Esophagus squamous epithelium (tissue), 5 donors: ENCODE results near the gene PIGV. TPM values are rescaled to one million over a fixed set of nuclear protein-coding genes. Genes with fewer than 3 reads are reported as not detected.

ENCODE experiments used
- DNase-seq: peaks from one replicate; lab custom pipeline; 2025; lab: John Stamatoyannopoulos, UW
- H3K27ac ChIP-seq, 4 donors: fragments of 200-600 bp; sonication (generic); one replicate each; pipeline ENCODE4 v1.5.1; 2016 to 2019; ENCODE audit warnings: mild to moderate bottlenecking in 1 of 4
- H3K27me3 ChIP-seq, 4 donors: fragments of 200-600 bp; sonication (generic); 1 replicate in 3 of 4; 2 replicates in 1 of 4; pipeline versions ENCODE4 v1.5.1 to v1.6.0; 2017 to 2021; ENCODE audit warnings: antibody characterized with exemption in 1 of 4
- H3K36me3 ChIP-seq, 3 donors: fragments of 200-600 bp; sonication (generic); one replicate each; pipeline ENCODE4 v1.5.1; 2016 to 2019
- H3K4me1 ChIP-seq, 3 donors: fragments of 200-600 bp; sonication (generic); one replicate each; pipeline ENCODE4 v1.5.1; 2017 to 2019
- H3K4me3 ChIP-seq, 4 donors: fragments of 200-600 bp; sonication (generic); 1 replicate in 3 of 4; 2 replicates in 1 of 4; pipeline ENCODE4 v1.5.1; 2016 to 2019; ENCODE audit warnings: mild to moderate bottlenecking in 2 of 4, moderate library complexity in 1 of 4
- H3K9me3 ChIP-seq, 3 donors: fragments of 200-600 bp; sonication (generic); one replicate each; pipeline ENCODE4 v1.5.1; 2016 to 2019
- CTCF ChIP-seq, 6 experiments: fragments of 450-650 bp in 4 of 6; fragments of 200-600 bp in 2 of 6; sonication (generic) in 2 of 6; IDR thresholded peaks; one replicate each; pipeline ENCODE4 v1.5.1; 2016 to 2019; ENCODE audit warnings: antibody characterized with exemption in 6 of 6, mild to moderate bottlenecking in 4 of 6, moderate library complexity in 4 of 6
- POLR2A ChIP-seq, 4 donors: fragments of 450-650 bp; IDR thresholded peaks; one replicate each; pipeline ENCODE4 v1.6.1; 2017; ENCODE audit warnings: antibody characterized with exemption in 4 of 4, mild to moderate bottlenecking in 4 of 4, moderate library complexity in 3 of 4
- WGBS, 2 donors: methylation state at CpG; one replicate each; pipeline ENCODE4 v1.1.5; 2018; 5-methylcytosine and 5-hydroxymethylcytosine counted together
- intact Hi-C: fragments of 100-400 bp; cut with DNase I; formaldehyde crosslinking; loops from one replicate; pipeline ENCODE4 v1.15.0; 2022
- total RNA-seq, 4 donors: library from RNA; depleted of rRNA; stranded (reverse); fragments of >200 nt; gene quantifications; one replicate each; pipeline ENCODE4 v1.1.0, GENCODE V29; 2016
- donor health status: DM: yes; HTN: yes; CAD: no.

The PIGV gene
- total RNA-seq, 4 donors from 2014 or later = 9.9 to 20.9 (median 13.1) TPM

- no peaks in the 10 kb centered on the region for H3K36me3 ChIP-seq
- H3K4me3 ChIP-seq = no peak overlapping the region
- DNase-seq = no peak
- H3K4me1 ChIP-seq = peaks cover 8 to 32% (median 11%) of the 10 kb centered on the region in 3 donors
- TF ChIP-seq POLR2A (IDR thresholded peaks at IDR 0.05) (no peak), CTCF (IDR thresholded peaks at IDR 0.05) (no peak)
- peak overlapping the region in 1 of 4 donors; percentile 25 for H3K27ac ChIP-seq
- intact Hi-C loops = no loop called here
- WGBS, 2 donors = 46 to 55% methylated on average over 4 of the region's 4 CpGs
- H3K27me3 ChIP-seq = no peaks in the 10 kb centered on the region
- H3K9me3 ChIP-seq = no peaks in the 10 kb centered on the region
Observed at GRCh38 chr1:26820784-26821269, 33.1 kb downstream of the PIGV start.

- Histone ChIP-seq H3K4me1 (peaks cover 21 to 46% (median 24%) of the 10 kb centered on the region in 3 donors), H3K36me3 (no peaks in the 10 kb centered on the region), H3K27me3 (no peaks in the 10 kb centered on the region), H3K4me3 (no peak overlapping the region), H3K27ac (no peak overlapping the region), H3K9me3 (no peaks in the 10 kb centered on the region)
- TF ChIP-seq CTCF (IDR thresholded peaks at IDR 0.05) = peak in 1 of 6 experiments; percentile 12
- TF ChIP-seq POLR2A (IDR thresholded peaks at IDR 0.05) = no peak
- DNase-seq = no peak
- 87 to 91% methylated on average over 4 of the region's 4 CpGs for WGBS, 2 donors
- intact Hi-C loops = no loop called here
Observed at GRCh38 chr1:26822737-26823395, 35.1 kb downstream of the PIGV start.

- no peaks in the 10 kb centered on the region for H3K9me3 ChIP-seq
- TF ChIP-seq POLR2A (IDR thresholded peaks at IDR 0.05) (no peak), CTCF (IDR thresholded peaks at IDR 0.05) (no peak)
- H3K36me3 ChIP-seq = peaks cover 0 to 8% (median 0%) of the 10 kb centered on the region in 3 donors
- H3K27me3 ChIP-seq = no peaks in the 10 kb centered on the region
- DNase-seq = no peak
- H3K27ac ChIP-seq = peak overlapping the region in 3 of 4 donors; percentile 84 to 94 (median 91)
- peaks cover 39 to 64% (median 41%) of the 10 kb centered on the region in 3 donors for H3K4me1 ChIP-seq
- H3K4me3 ChIP-seq = no peak overlapping the region
- intact Hi-C loops = no loop called here
- 43 to 53% methylated on average over 3 of the region's 3 CpGs for WGBS, 2 donors
Observed at GRCh38 chr1:26824731-26825130, 37.0 kb downstream of the PIGV start.

- intact Hi-C loops = no loop called here
- H3K27ac ChIP-seq = peak within 1 kb of the TSS; percentile 84 to 94 (median 92)
- WGBS, 2 donors = 0 to 1% methylated on average over 3 to 25 of the region's 107 CpGs
- no peaks in the 10 kb centered on the region for H3K9me3 ChIP-seq
- TF ChIP-seq CTCF (IDR thresholded peaks at IDR 0.05) = peak in 5 of 6 experiments; percentile 22 to 79 (median 69)
- TF ChIP-seq POLR2A (IDR thresholded peaks at IDR 0.05) = peak in 1 of 4 donors; percentile 28
- no peak for DNase-seq
- H3K36me3 ChIP-seq = peaks cover 0 to 21% (median 0%) of the 10 kb centered on the region in 3 donors
- no peaks in the 10 kb centered on the region for H3K27me3 ChIP-seq
- H3K4me3 ChIP-seq = peak within 1 kb of the TSS; percentile 81 to 94 (median 87)
- H3K4me1 ChIP-seq = peaks cover 39 to 63% (median 41%) of the 10 kb centered on the region in 3 donors
Observed at GRCh38 chr1:26826261-26827105, 38.7 kb downstream of the PIGV start, which contains the start of gene ZDHHC18. TSS of gene ZDHHC18 (plus strand) at chr1:26826688. CDS start at chr1:26826805, 117 bp downstream.
